ENCODE measurements around the gene BSPRY.

The BSPRY gene

GRCh38 chr9:113343732-113344231, 5.6 kb upstream of the BSPRY start:
- Histone ChIP-seq H3K4me1 (ENCODE audit: control insufficient read depth, insufficient read depth, low read length) (peaks cover 3% of the 10 kb centered on the region), H3K9me3 (ENCODE audit: control insufficient read depth, insufficient read depth, low read length) (no peaks in the 10 kb centered on the region), H3K27me3 (ENCODE audit: control insufficient read depth, insufficient read depth, low read length) (peaks cover 38% of the 10 kb centered on the region), H3K9ac (ENCODE audit: low read depth, low read length) (no peak overlapping the region), H3K4me3 (ENCODE audit: low read depth, low read length) (no peak overlapping the region), H3K36me3 (ENCODE audit: control insufficient read depth, insufficient read depth, low read length) (no peaks in the 10 kb centered on the region)

GRCh38 chr9:113345190-113345589, 4.2 kb upstream of the BSPRY start:
- Histone ChIP-seq H3K9ac (ENCODE audit: low read depth, low read length) (no peak overlapping the region), H3K27me3 (ENCODE audit: control insufficient read depth, insufficient read depth, low read length) (peaks cover 39% of the 10 kb centered on the region), H3K4me1 (ENCODE audit: control insufficient read depth, insufficient read depth, low read length) (no peaks in the 10 kb centered on the region), H3K36me3 (ENCODE audit: control insufficient read depth, insufficient read depth, low read length) (no peaks in the 10 kb centered on the region), H3K9me3 (ENCODE audit: control insufficient read depth, insufficient read depth, low read length) (no peaks in the 10 kb centered on the region), H3K4me3 (ENCODE audit: low read depth, low read length) (no peak overlapping the region)

DNA sequence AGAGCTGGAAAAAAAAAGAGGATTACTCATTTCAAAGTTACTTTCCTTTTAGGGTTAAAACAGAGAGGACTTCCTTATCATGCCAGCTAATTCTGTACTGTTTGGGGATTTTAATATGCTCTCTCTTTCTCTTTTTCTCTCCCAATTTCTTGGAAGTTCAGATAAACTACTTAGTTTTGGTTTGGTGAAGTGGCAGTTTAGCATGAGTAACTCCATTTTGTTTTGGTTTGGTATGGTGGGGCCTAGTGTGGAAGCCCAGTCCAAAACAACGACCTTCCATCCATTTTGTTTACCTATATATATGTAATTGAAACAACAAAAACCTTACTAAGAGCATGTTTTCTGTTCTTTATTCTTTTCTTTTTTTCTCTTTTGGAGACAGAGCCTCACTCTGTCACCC, 3.7 kb upstream of the BSPRY start:
- Histone ChIP-seq H3K4me1 (ENCODE audit: control insufficient read depth, insufficient read depth, low read length) (peaks cover 2% of the 10 kb centered on the region), H3K27me3 (ENCODE audit: control insufficient read depth, insufficient read depth, low read length) (peaks cover 40% of the 10 kb centered on the region), H3K9ac (ENCODE audit: low read depth, low read length) (no peak overlapping the region), H3K4me3 (ENCODE audit: low read depth, low read length) (no peak overlapping the region), H3K36me3 (ENCODE audit: control insufficient read depth, insufficient read depth, low read length) (no peaks in the 10 kb centered on the region), H3K9me3 (ENCODE audit: control insufficient read depth, insufficient read depth, low read length) (no peaks in the 10 kb centered on the region)

- H3K9me3 ChIP-seq (ENCODE audit: control insufficient read depth, insufficient read depth, low read length): no peaks in the 10 kb centered on the region
- peaks cover 8% of the 10 kb centered on the region for H3K4me1 ChIP-seq (ENCODE audit: control insufficient read depth, insufficient read depth, low read length)
- H3K27me3 ChIP-seq (ENCODE audit: control insufficient read depth, insufficient read depth, low read length): peaks cover 33% of the 10 kb centered on the region
- no peak overlapping the region for H3K4me3 ChIP-seq (ENCODE audit: low read depth, low read length)
- no peaks in the 10 kb centered on the region for H3K36me3 ChIP-seq (ENCODE audit: control insufficient read depth, insufficient read depth, low read length)
- H3K9ac ChIP-seq (ENCODE audit: low read depth, low read length): no peak overlapping the region
Observed at GRCh38 chr9:113348437-113348836, 904 bp upstream of the BSPRY start.

- peak overlapping the region; percentile 88 for H3K4me3 ChIP-seq (ENCODE audit: low read depth, low read length)
Observed at GRCh38 chr9:113349066-113349444, 286 bp upstream of the BSPRY start.

GRCh38 chr9:113350107-113350661, 843 bp downstream of the BSPRY start:
- Histone ChIP-seq H3K4me3 (ENCODE audit: low read depth, low read length) (peak overlapping the region; percentile 88), H3K9me3 (ENCODE audit: control insufficient read depth, insufficient read depth, low read length) (no peaks in the 10 kb centered on the region), H3K9ac (ENCODE audit: low read depth, low read length) (no peak overlapping the region), H3K4me1 (ENCODE audit: control insufficient read depth, insufficient read depth, low read length) (peaks cover 8% of the 10 kb centered on the region), H3K36me3 (ENCODE audit: control insufficient read depth, insufficient read depth, low read length) (no peaks in the 10 kb centered on the region), H3K27me3 (ENCODE audit: control insufficient read depth, insufficient read depth, low read length) (peaks cover 33% of the 10 kb centered on the region)

More at GRCh38 chr9:113349066-113349444, 286 bp upstream of the BSPRY start:
- Histone ChIP-seq H3K9ac (ENCODE audit: low read depth, low read length) (no peak overlapping the region), H3K4me1 (ENCODE audit: control insufficient read depth, insufficient read depth, low read length) (peaks cover 8% of the 10 kb centered on the region), H3K27me3 (ENCODE audit: control insufficient read depth, insufficient read depth, low read length) (peaks cover 33% of the 10 kb centered on the region), H3K36me3 (ENCODE audit: control insufficient read depth, insufficient read depth, low read length) (no peaks in the 10 kb centered on the region), H3K9me3 (ENCODE audit: control insufficient read depth, insufficient read depth, low read length) (no peaks in the 10 kb centered on the region)

DNA sequence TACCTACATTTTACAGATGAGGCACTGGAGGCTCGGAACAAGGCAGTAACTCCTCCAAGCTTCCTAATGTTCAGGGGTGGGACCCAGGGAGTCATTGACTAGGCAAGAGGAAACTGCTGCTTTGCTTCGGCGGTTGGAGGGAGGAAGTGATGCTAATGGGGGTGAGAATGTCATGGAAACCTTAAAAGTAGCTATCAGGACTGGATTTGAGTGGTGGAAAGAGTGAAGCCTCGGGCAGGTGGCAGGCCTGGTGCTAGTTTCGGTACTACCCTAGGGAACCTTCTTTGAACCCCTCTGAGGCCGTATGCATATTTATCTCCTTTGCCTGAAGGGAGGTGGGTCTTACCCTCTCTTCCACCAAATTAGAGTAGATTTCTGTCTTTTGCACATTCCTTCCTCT, 1.6 kb downstream of the BSPRY start:
- peaks cover 33% of the 10 kb centered on the region for H3K27me3 ChIP-seq (ENCODE audit: control insufficient read depth, insufficient read depth, low read length)
- H3K4me3 ChIP-seq (ENCODE audit: low read depth, low read length): peak overlapping the region; percentile 88
- H3K4me1 ChIP-seq (ENCODE audit: control insufficient read depth, insufficient read depth, low read length): peaks cover 8% of the 10 kb centered on the region
- no peak overlapping the region for H3K9ac ChIP-seq (ENCODE audit: low read depth, low read length)
- no peaks in the 10 kb centered on the region for H3K36me3 ChIP-seq (ENCODE audit: control insufficient read depth, insufficient read depth, low read length)
- H3K9me3 ChIP-seq (ENCODE audit: control insufficient read depth, insufficient read depth, low read length): no peaks in the 10 kb centered on the region

GRCh38 chr9:113352006-113352405, 2.7 kb downstream of the BSPRY start:
- no peak overlapping the region for H3K4me3 ChIP-seq (ENCODE audit: low read depth, low read length)
- H3K27me3 ChIP-seq (ENCODE audit: control insufficient read depth, insufficient read depth, low read length): peaks cover 29% of the 10 kb centered on the region
- no peak overlapping the region for H3K9ac ChIP-seq (ENCODE audit: low read depth, low read length)

GRCh38 chr9:113352411-113352810, 3.1 kb downstream of the BSPRY start:
- Histone ChIP-seq H3K9me3 (ENCODE audit: control insufficient read depth, insufficient read depth, low read length) (no peaks in the 10 kb centered on the region), H3K4me3 (ENCODE audit: low read depth, low read length) (no peak overlapping the region), H3K27me3 (ENCODE audit: control insufficient read depth, insufficient read depth, low read length) (peaks cover 25% of the 10 kb centered on the region), H3K36me3 (ENCODE audit: control insufficient read depth, insufficient read depth, low read length) (no peaks in the 10 kb centered on the region), H3K9ac (ENCODE audit: low read depth, low read length) (no peak overlapping the region), H3K4me1 (ENCODE audit: control insufficient read depth, insufficient read depth, low read length) (peaks cover 8% of the 10 kb centered on the region)

More at GRCh38 chr9:113352006-113352405, 2.7 kb downstream of the BSPRY start:
- Histone ChIP-seq H3K4me1 (ENCODE audit: control insufficient read depth, insufficient read depth, low read length) (peaks cover 8% of the 10 kb centered on the region), H3K36me3 (ENCODE audit: control insufficient read depth, insufficient read depth, low read length) (no peaks in the 10 kb centered on the region), H3K9me3 (ENCODE audit: control insufficient read depth, insufficient read depth, low read length) (no peaks in the 10 kb centered on the region)

GRCh38 chr9:113355040-113355596, 5.8 kb downstream of the BSPRY start:
- no peak overlapping the region for H3K4me3 ChIP-seq (ENCODE audit: low read depth, low read length)
- no peaks in the 10 kb centered on the region for H3K36me3 ChIP-seq (ENCODE audit: control insufficient read depth, insufficient read depth, low read length)
- H3K4me1 ChIP-seq (ENCODE audit: control insufficient read depth, insufficient read depth, low read length): peaks cover 8% of the 10 kb centered on the region
- peaks cover 11% of the 10 kb centered on the region for H3K27me3 ChIP-seq (ENCODE audit: control insufficient read depth, insufficient read depth, low read length)
- H3K9me3 ChIP-seq (ENCODE audit: control insufficient read depth, insufficient read depth, low read length): no peaks in the 10 kb centered on the region
- no peak overlapping the region for H3K9ac ChIP-seq (ENCODE audit: low read depth, low read length)

DNA sequence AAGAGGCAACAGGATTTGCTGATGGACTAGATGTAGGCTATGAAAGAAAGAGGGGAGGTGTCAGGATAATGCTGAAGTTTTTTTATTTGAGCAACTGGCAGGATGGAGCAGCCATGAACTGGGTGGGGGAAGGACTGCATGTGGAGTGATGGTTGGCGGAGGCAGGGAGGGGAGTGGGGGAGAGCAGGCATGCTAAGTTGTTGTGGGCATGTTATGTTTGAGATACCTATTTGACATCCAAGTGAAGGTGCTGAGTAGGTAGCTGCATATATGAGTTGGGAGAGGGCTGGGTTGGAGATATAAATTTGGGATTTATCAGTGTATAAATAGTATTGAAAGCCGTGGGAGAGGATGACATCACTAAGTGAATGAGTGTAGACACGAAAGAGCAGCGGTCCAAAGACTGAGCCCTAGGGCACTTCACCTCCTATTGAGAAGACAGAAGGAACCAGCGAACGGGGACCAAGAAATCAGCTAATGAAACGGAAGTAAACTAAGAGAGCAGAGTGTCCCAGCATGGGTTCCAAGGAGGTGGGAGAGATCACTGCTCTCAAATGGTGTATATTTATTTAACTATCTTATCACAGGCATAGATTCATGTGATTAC, 7.4 kb downstream of the BSPRY start:
- H3K4me1 ChIP-seq (ENCODE audit: control insufficient read depth, insufficient read depth, low read length): no peaks in the 10 kb centered on the region
- H3K4me3 ChIP-seq (ENCODE audit: low read depth, low read length): no peak overlapping the region
- H3K9me3 ChIP-seq (ENCODE audit: control insufficient read depth, insufficient read depth, low read length): no peaks in the 10 kb centered on the region
- no peak overlapping the region for H3K9ac ChIP-seq (ENCODE audit: low read depth, low read length)
- no peaks in the 10 kb centered on the region for H3K36me3 ChIP-seq (ENCODE audit: control insufficient read depth, insufficient read depth, low read length)
- H3K27me3 ChIP-seq (ENCODE audit: control insufficient read depth, insufficient read depth, low read length): no peaks in the 10 kb centered on the region

- no peak overlapping the region for H3K4me3 ChIP-seq (ENCODE audit: low read depth, low read length)
- no peaks in the 10 kb centered on the region for H3K36me3 ChIP-seq (ENCODE audit: control insufficient read depth, insufficient read depth, low read length)
- H3K4me1 ChIP-seq (ENCODE audit: control insufficient read depth, insufficient read depth, low read length): no peaks in the 10 kb centered on the region
- H3K9me3 ChIP-seq (ENCODE audit: control insufficient read depth, insufficient read depth, low read length): no peaks in the 10 kb centered on the region
- no peaks in the 10 kb centered on the region for H3K27me3 ChIP-seq (ENCODE audit: control insufficient read depth, insufficient read depth, low read length)
- no peak overlapping the region for H3K9ac ChIP-seq (ENCODE audit: low read depth, low read length)
Observed at GRCh38 chr9:113359385-113359784, 10.0 kb downstream of the BSPRY start.
